Smooth muscle cell of the brain vasculature (primary cell): Measurements from ENCODE around the gene UBASH3A.

Source experiments
- DNase-seq: peaks from one replicate; pipeline ENCODE4 v3.0.0-alpha.2; 2012; ENCODE audit warnings: low read depth, low spot score

The UBASH3A gene

DNA sequence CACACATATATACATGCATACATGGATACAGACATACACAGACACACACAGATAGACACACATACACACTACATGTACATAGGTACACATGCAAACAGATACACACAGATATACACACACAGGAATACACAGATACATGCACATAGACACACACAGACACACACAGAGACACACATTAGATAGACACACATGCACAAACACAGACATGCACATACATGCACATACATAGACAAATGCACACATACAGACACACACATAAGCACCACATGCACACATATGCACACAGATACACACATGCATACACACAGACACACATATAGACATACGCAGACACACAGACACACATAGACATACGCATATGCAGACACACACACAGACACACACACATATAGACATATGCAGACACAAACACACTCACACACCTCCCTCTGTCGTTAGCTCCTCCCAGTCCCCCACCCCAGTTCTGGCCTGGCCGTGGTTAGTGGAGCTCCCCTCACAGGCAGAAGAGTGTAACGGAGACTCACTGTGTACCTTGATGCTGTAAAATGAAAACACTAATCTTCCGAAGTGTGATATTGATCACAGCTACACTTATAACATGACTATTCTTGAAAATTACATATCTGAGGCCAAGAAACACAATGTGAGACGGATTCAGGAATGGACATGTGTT lies 7.6 kb downstream of the UBASH3A start:
- DNase-seq: no peak

DNA sequence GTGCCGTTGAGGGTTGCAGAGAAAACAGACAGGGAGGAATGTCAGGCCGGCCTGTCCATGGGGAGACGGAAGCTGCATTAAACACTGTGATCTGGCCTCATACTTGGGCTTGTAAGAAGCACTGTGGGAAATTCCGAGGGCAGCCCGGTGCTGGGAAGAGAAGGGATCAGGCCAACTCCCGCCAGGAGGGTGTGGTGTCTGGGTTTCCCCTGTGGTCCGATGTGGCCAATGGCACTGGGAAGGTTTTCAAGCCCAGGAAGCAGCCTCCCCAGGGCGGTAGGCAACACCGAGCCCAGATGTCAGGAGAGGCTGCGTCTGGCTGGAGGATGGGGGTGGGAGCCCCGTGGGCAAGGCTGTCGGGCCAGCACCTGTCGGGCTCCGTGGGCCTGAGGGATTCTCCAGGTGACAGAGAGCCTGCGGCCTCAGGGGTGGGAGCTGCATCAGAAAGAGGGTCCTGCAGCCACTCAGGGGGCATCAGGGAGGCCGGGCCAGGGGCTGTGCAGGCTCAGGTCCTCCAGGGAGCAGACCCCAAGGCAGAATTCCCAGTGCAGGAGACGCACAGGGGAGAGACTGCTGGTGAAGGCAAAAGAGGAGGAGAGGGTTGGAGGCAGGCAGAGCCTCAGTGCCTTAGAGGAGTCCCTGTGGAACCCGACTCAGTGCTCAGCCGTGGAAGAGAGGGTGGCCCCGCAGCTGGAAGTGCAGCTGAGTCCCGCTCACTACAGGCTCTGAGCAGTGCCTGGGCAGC lies 8.4 kb downstream of the UBASH3A start:
- no peak for DNase-seq

DNA sequence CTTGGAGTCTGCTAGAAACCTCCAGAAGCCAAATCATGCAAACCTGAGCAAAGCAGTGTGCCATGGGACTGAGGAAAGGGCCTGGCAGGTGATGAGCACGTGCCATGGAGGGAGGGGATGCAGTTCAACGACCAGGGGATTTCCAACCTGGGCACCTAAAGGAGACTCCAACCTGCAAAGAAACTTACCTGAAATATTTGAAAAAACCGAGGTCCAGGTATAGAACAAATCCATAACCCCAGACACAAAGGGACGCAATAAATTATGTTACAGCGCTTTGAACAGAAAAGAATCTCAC lies 8.9 kb downstream of the UBASH3A start:
- DNase-seq: no peak

DNA sequence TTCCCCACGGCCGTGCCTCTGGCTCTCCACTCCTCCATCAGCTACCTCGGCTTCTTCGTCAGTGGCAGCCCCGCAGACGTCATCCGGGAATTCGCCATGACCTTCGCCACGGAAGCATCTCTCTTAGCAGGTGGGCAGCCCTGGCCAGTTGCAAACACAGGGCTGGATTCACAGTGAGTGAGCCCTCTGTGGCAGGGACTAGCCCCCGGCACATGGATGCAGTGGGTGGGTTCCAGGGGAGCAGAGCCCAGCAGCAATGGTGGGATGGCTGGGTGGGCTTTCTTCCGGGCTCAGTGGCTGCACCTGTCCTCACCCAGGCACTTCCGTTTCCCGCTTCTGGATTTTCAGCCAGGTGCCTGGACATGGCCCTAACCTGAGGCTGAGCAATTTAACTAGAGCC lies 9.4 kb downstream of the UBASH3A start:
- DNase-seq: no peak

DNA sequence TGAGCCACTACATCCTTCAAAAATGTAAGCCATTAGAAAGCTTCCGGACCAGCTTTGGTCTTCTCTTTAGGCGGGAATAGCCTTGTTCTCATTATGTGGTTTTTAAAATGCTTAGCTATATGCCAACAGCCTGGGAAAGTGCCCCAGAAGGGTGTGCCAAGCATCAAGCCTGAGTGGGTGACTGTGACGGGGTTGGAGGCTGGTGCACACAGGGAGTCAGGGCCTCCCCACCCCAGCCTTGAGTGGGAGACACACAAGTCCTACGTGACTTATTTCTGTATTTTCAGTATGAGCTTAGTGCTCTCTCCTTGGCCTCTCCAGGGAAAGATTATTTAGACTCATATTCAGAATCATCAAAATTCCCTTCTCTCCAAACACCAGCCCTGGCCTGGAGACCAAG lies 9.8 kb downstream of the UBASH3A start:
- DNase-seq: no peak

DNA sequence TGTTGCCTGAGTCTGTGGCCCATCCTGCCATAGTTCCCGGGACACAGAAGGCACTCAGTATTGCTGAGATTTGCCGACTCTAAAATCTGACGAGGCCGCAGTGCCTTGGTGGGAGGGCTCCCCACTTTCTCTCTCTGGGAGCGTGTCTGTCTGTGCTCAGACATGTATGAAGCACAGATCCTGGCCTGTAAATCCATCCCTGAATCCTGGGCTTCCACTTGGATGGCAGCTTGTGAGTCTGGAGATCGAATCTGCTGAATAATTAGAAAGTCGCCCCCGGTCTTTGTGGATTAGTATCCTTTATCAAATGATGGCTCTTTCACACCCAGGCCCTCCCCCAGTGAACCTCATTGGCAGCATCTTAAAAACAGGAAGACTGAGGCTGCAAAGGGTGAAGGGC lies 10.4 kb downstream of the UBASH3A start:
- no peak for DNase-seq

DNA sequence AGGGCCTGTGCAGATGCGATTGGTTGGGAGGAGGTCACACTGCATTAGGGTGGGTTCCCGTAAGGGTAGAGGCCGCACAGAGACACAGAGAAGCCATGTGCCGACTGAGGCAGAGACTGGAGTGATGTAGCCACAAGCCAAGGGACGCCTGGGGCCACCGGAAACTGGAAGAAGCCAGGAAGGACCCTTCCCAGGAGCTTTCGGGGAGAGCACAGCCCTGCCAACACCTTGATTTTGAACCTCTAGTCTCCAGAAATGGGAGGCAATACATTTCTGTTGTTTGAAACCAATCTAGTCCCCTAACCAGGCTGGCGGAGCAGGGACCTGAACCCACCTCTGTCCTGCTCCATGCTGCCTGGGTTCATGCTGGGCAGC lies 10.8 kb downstream of the UBASH3A start:
- DNase-seq: no peak

DNA sequence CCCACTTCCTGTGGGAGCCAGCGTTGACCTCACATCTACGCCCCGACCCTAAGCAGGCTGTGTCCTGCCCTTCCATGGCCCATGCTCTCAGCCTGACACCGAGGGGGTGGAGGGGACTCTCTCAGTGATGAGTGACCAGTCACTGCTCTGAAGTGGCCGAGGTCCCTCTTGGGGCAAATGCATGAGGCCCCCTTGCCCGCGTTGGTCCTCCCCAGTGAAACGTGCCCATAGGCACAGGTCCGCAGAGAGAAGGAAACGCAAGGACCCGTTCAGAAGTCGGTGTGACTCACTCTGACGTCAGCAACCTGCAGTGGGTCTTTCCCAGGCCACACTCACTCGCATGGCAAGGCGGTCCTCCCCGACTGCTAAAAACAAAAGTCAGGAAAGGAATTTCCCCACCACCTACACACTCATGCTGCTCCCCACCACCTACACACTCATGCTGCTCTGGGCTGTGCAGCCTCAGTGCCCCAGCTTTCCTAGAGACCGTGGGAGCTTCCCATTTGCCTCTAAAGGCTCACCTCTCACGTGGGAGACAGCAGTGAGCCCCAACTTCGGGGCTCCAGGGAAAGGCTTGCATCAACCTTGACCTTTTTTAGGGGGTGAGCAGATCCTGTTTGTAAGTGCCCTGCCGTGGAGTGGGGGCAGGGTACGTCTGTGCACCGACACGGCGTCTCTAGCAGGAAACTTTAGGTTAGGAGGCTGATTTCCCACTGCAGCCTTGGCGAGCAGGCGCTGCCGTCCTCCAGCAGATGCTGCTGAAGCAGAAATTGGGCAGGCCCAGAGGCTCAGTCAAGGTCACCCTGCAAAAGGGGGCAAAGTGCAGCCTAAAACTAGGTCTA lies 11.4 kb downstream of the UBASH3A start:
- no peak for DNase-seq

DNA sequence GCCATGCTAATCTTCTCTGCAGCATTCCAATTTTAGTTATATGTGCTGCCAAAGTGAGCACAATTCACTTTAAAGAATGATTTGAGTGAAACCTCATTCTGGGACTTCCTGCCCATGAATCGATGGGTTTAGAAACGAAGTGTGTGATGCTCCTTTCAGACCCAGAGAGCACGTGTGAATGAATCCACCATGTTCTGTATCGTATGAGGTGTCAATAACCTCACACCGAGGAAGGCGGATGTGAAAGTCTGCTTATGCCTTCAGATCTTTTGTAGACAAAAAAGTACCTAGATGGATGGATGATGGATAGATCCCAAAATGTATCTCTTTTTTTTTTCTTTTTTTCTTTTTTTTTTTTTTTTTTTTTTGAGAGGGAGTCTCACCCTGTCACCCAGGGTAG lies 13.8 kb downstream of the UBASH3A start:
- DNase-seq: no peak

DNA sequence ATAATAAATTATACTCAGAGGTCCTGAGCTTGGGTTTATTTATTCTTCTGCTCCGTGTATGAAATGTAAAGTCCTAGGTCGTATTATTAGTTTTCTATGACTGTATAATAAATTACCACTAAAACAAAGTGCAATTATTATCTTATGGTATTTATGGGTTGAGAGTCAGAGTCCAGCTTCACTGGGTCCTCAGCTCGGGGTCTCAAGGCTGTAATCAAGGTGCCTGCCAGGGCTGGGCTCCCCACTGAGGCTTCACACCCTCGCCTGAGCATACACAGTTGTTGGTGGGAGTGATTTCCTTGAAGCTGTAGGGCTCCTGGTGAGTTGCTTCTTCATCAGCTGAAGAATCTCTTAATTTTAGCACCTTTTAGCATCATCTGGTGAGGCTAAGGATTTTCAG lies 15.2 kb downstream of the UBASH3A start:
- no peak for DNase-seq

DNA sequence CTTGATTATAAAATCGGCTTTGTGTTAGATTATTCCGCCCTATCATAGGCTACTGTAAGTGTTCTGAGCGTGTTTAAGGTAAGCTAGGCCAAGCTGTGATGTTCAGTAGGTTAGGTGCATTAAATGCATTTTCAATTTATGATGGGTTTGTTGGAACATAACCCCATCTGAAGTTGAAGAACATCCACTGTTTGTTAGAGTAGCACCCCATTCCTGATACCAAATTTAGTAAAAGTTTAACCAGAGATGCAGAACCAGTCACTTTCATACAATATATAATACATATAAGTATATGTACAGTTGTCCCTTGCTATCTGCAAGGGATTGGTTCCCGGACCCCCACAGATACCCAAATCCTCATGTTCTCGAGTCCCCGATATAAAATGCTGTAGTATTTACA lies 16.1 kb downstream of the UBASH3A start:
- no peak for DNase-seq

DNA sequence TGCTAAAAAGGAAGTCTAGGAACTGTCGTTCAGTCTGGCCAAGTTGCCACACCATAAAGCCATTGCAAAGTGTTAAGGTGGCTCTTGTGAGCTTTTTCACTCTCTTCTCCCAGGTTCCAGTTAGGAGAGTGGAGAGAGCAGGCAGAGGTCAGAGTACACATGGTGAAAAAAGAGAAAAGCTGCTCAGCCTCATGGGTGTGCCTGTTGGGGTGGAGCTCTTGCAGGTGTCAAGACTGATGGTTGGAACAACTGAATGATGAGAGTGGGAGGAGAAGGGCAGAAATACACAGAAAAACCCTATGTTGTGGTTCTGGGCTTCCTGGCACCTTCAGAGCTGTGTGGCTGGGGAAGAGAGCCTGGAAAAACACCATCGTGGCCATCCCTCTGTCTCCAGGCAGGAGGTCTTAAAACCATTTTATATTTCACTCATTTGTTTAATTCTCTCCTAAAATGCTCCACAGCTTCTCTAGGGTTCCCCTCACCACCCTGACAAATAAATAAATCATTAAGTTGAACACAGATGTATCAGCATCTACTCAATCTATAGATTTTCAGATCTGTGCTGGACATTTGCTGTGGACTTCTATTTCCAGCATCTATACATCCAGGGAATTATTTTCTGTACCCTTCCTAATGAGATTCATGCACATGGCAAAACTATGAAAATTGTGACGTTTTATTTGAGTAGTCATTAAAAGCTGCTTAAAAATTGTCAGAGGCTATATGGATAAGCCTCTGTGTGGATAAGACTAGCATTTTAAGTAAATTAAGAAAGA lies 17.5 kb downstream of the UBASH3A start:
- DNase-seq: no peak

DNA sequence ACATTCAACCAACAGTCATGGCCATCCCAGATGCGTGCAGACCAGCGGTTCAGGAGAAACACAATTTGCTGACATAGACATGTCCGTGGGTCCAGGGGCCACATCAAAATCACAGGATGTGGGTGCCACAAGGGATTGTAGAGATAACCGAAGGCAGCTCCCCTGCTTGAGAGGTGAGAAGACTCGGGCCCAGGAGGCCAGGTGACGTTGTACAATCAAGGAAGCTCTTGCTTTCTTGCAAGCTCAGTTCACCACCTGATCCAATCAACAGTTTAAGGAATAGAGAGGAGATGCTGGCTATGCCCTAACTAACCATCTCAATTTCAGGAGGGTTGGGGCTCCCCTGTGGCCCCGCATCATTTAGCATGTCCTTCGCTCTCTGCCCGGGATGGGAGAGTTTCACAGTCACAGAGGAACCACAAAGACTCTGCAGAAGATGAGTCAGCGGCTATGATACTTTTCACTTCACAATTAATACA lies 19.5 kb downstream of the UBASH3A start:
- DNase-seq: no peak

DNA sequence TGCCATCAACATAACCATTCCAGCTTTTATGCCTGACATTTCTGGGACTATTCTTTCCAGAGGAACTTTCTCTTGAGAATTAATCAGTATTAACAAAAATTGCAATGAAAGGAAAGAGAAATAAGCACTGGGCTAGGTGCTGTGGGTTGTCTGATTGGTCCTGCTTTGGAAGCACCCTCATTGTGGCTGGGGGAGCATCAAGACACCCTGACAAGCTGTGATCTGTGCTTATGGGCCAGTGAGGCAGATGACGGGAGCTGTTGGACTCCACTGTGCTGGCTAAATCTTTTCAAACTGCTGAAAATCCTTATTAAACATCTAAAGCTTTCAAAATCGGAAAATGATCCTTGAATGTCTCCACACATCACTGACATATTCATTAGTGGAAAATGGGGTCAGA lies 20.0 kb downstream of the UBASH3A start:
- no peak for DNase-seq

DNA sequence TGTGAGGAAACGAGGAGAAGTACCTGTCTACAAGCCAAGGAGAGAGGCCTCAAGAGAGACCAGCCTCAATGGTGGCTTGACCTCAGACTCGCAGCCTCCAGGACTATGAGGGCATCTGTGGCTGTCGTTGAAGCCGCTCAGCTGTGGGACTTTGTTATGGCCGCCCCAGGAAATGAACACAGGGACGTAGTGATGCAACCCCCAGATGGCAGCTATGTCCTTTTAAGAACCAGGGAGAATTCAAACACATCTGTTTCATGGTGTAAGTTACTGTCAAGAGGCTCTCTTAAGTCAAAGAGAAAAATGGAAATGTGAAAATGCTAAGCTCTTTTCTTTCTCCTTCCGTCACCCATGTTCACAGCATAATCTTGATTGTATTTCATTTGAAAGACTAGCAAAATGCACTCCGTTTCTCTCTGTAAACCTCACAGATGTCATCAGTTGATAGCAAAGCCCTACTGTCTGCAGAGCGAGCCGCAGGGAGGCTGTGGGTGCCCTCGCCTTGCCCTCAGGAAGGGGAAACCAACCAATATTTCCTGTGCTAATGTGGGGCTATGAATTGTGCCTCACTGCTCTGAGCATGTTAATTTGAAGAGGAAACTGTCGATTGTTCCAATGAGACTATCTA lies 21.3 kb downstream of the UBASH3A start:
- DNase-seq: no peak

DNA sequence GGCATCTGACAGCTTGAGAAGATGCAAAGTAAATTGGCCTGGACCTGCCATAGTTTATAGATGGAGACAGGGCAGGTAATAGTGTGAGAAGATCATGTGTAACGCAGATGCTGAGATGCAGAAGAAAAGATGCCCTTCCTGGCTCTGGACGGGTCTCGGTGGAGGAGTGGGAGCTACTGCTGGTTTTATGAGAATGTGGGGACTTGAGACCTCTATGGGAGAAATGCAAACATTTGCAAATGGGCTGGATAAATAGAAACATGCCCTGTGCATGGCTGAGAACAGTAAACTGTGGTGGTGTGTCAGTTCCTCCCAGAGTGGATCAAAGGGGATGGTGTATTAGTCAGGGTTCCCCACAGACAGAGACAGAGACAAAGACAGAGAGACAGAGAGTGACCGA lies 21.9 kb downstream of the UBASH3A start:
- no peak for DNase-seq

DNA sequence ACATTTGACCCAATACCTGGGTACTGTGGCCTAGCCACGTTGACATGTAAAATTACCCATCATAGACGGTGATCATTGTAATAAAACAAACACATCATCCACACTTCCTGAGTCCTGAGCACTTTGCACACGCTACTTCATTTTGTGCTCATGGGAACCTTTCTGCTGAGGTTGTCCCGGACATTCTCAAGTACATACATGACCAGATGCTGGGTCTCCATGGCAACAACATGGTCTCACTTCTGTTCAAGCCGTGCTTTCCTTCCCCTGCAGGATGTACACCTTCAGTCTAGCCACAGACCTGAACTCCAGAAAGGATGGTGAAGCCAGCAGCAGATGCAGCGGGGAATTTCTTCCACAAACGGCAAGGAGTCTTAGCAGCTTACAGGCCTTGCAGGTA lies 22.7 kb downstream of the UBASH3A start:
- no peak for DNase-seq

DNA sequence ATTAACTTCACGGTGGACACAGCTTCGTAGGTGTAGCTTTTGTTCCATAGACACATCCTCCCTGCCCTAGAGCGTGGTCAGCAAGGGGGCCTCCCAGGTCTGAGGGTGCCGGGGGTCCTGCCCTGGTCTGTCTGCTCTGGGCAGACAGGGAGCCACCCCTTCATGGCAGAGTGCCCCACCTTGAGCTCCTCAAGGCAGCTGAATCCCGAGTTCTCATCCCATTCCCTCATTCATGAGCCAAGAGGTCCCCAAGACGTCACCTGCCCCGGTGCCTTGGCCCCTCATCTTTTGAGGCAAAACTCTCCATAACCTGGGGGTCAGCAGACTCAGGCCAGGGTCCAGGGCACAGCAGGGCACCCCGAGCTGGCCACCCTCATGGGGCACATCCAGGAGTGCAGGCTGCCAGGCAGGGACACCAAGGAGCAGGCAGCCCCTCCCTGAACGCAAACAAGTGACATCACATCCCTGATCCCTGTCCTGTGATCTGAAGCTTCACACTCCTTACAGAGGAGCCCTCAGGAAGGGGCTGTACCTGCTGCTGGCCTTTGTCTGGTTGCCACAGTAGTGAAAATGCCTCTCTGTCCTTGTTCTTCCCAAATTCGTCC lies 23.3 kb downstream of the UBASH3A start:
- no peak for DNase-seq

DNA sequence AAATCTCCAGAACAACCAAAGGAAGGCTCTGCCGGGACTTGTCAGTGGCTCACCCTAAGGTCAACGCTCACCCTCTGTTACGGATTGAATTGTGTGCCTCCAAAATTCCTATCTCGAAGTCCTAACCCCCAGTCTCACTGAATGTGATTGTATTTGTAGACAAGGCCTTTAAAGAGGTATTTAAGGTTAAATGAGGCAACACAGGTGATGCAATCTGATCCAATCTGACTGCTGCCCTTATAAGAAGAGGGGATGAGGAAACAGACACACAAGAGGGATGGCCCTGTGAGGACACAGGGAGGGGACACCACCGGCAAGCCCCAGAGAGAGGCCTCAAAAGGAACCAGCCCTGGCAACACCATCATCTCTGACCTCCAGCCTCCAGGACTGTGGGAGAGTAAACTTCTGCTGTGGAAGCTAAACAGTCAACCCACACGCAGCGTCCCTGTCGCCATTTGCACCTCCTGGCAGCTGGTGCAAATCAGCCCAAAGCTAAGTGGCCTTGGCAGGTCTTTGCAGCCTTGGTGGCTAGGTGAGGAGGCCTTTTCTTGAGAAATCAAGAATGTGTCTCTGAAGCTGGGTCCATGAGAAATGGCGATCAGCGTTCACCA lies 24.2 kb downstream of the UBASH3A start:
- DNase-seq: no peak

DNA sequence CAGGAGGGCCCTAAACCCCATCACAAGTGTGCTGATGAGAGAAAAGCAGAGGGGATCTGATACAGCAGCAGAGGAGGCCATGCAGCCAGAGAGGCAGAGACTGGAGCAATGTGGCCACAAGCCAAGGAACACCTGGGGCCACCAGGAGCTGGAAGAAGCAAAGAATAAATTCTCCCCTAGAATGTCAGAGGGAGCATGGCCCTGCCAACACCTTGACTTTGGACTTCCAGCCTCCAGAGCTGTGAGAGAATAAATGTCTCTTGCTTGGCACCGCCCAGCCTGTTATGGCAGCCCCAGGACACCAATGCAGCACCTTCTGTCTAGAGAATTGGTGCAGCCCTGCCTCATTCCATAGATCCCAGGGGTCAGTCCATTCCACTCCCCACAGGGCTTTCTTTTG lies 25.3 kb downstream of the UBASH3A start:
- DNase-seq: no peak

DNA sequence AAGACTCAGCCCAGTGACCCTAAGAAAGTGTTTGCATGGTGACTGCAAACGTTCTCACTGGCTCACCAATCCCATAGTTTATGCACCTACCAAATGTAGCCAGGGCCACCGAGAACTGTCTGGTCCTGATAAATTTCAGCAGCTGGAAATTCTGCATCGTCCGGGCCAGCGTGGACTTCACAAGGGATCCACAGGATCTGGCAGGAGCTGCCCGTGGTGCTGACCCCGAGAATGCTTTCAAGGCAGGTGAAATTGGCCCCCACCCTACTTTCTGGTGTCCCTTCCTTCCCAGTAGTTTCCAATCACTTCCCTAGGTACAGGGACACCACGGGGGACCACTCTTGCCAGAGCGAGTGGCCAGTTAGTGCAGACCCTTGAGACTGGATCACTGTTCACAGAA lies 26.2 kb downstream of the UBASH3A start:
- no peak for DNase-seq
